B cell (primary cell): ENCODE results near the gene RBM20. TPM values are rescaled to one million over a fixed set of nuclear protein-coding genes. Genes with fewer than 3 reads are reported as not detected.

ENCODE experiments used
- ATAC-seq: fragments of 200-7000 bp; cut with Tn5 transposase; one replicate; pipeline ENCODE4 v1.10.0; 2021; ENCODE audit warnings: low read depth, mild to moderate bottlenecking, moderate number of reproducible peaks, moderate library complexity
- CTCF ChIA-PET: fragments of 350-600 bp; sonication (Branson Sonifier 250); formaldehyde crosslinking; loops from one replicate; lab custom pipeline; 2021; ENCODE audit warnings: antibody characterized with exemption, inconsistent platforms; lab: Charles Lee
- POLR2A ChIA-PET: fragments of 350-600 bp; sonication (Branson Sonifier 250); formaldehyde crosslinking; loops from one replicate; lab custom pipeline; 2021; ENCODE audit warnings: antibody characterized with exemption; lab: Charles Lee
- DNase-seq: peaks from one replicate; pipeline ENCODE4 v3.0.0; 2013
- H2AFZ ChIP-seq: 2 replicates; pipeline ENCODE4 v1.6.1; 2012; ENCODE audit warnings: mild to moderate bottlenecking, low read depth, low read length; ENCODE audit not compliant: insufficient read depth, poor library complexity, severe bottlenecking
- H3K27ac ChIP-seq, 2 donors: 1 replicate in 1 of 2; 2 replicates in 1 of 2; pipeline ENCODE4 v1.5.1; 2012 to 2013; ENCODE audit warnings: low read length in 2 of 2, mild to moderate bottlenecking in 2 of 2, moderate library complexity in 1 of 2
- H3K27me3 ChIP-seq, 4 experiments: fragments of 200-600 bp in 1 of 4; sonication (generic) in 1 of 4; replicated peaks in 1 of 4; 1 replicate in 2 of 4; 2 replicates in 2 of 4; pipeline versions ENCODE4 v1.6.1 to v1.7.0; 2013 to 2016; ENCODE audit warnings: low read length in 3 of 4, mild to moderate bottlenecking in 2 of 4, mixed read lengths in 1 of 4, moderate library complexity in 1 of 4; ENCODE audit not compliant: insufficient read depth in 4 of 4, control insufficient read depth in 3 of 4; ENCODE audit errors: control extremely low read depth in 1 of 4
- H3K36me3 ChIP-seq, 2 experiments: replicated peaks in 1 of 2; 1 replicate in 1 of 2; 2 replicates in 1 of 2; pipeline versions ENCODE4 v1.6.1 to v1.7.1; 2013; ENCODE audit warnings: low read length in 1 of 2; ENCODE audit not compliant: insufficient read depth in 2 of 2, control insufficient read depth in 1 of 2; ENCODE audit errors: control extremely low read depth in 1 of 2, extremely low read depth in 1 of 2
- H3K4me1 ChIP-seq, 2 donors: fragments of 200-600 bp in 1 of 2; sonication (generic) in 1 of 2; 1 replicate in 1 of 2; 2 replicates in 1 of 2; pipeline versions ENCODE4 v1.5.1 to v1.6.1; 2013 to 2017; ENCODE audit warnings: low read length in 2 of 2; ENCODE audit not compliant: control insufficient read depth in 2 of 2, insufficient read depth in 2 of 2
- H3K4me2 ChIP-seq: replicated peaks from 2 replicates; pipeline ENCODE3; 2012; ENCODE audit warnings: mild to moderate bottlenecking, low read depth, low read length; ENCODE audit not compliant: poor library complexity, severe bottlenecking
- H3K4me3 ChIP-seq, 5 experiments: fragments of 200-600 bp in 1 of 5; sonication (generic) in 1 of 5; 1 replicate in 3 of 5; 2 replicates in 2 of 5; pipeline versions ENCODE4 v1.5.1 to v1.7.0; 2011 to 2016; ENCODE audit warnings: low read length in 4 of 5, mild to moderate bottlenecking in 4 of 5, low read depth in 2 of 5, control low read depth in 1 of 5, moderate library complexity in 1 of 5; ENCODE audit not compliant: insufficient read depth in 1 of 5; ENCODE audit errors: control extremely low read depth in 1 of 5, extremely low read depth in 1 of 5
- H3K79me2 ChIP-seq: fragments of 200-600 bp; sonication (generic); one replicate; pipeline ENCODE4 v1.6.0; 2016; ENCODE audit warnings: low read length; ENCODE audit not compliant: control insufficient read depth, insufficient read depth
- H3K9ac ChIP-seq: fragments of 200-600 bp; sonication (generic); 2 replicates; pipeline ENCODE4 v1.6.1; 2017; ENCODE audit warnings: mild to moderate bottlenecking, low read length, moderate library complexity
- H3K9me3 ChIP-seq, 3 donors: one replicate each; pipeline versions ENCODE4 v1.6.1 to v1.7.1; 2013; ENCODE audit warnings: low read length in 2 of 3; ENCODE audit not compliant: control insufficient read depth in 2 of 3, insufficient read depth in 1 of 3; ENCODE audit errors: control extremely low read depth in 1 of 3
- H4K20me1 ChIP-seq: 2 replicates; pipeline ENCODE4 v1.6.0; 2012; ENCODE audit warnings: mild to moderate bottlenecking, low read length; ENCODE audit not compliant: insufficient read depth, control insufficient read depth, poor library complexity, severe bottlenecking
- H3K27ac Mint-ChIP-seq: one replicate; pipeline ENCODE4 v1.8.0; 2021; ENCODE audit warnings: mixed read lengths
- H3K27me3 Mint-ChIP-seq: one replicate; pipeline ENCODE4 v1.8.0; 2021; ENCODE audit warnings: mixed read lengths
- H3K4me1 Mint-ChIP-seq: one replicate; pipeline ENCODE4 v1.8.0; 2021; ENCODE audit warnings: mixed read lengths
- H3K4me3 Mint-ChIP-seq: one replicate; pipeline ENCODE4 v1.8.0; 2021; ENCODE audit warnings: mixed read lengths
- H3K9me3 Mint-ChIP-seq: one replicate; pipeline ENCODE4 v1.8.0; 2022; ENCODE audit warnings: mixed read lengths; ENCODE audit not compliant: insufficient read depth
- CTCF ChIP-seq: fragments of 200-600 bp; IDR thresholded peaks from one replicate; pipeline ENCODE4 v1.8.0; 2022; ENCODE audit warnings: antibody characterized with exemption, mild to moderate bottlenecking
- EZH2 ChIP-seq: IDR thresholded peaks from 2 replicates; pipeline ENCODE4 v1.6.1; 2012; ENCODE audit warnings: borderline replicate concordance, low read depth, mild to moderate bottlenecking, moderate library complexity, low read length; ENCODE audit not compliant: insufficient read depth, poor library complexity, severe bottlenecking
- WGBS: methylation state at CpG from one replicate; pipeline ENCODE4 v1.1.5; 2013; ENCODE audit warnings: missing lambda C conversion rate; ENCODE audit not compliant: insufficient coverage; 5-methylcytosine and 5-hydroxymethylcytosine counted together
- intact Hi-C: fragments of 100-400 bp; cut with micrococcal nuclease; formaldehyde crosslinking; loops from one replicate; pipeline ENCODE4 v1.10.0; 2022
- polyA plus RNA-seq: library from polyadenylated mRNA; depleted of rRNA; stranded (reverse); fragments of >200 nt; gene quantifications from 2 replicates; pipeline ENCODE4 v1.2.3, GENCODE V29; 2012
- total RNA-seq, 2 donors: library from RNA; stranded (reverse); fragments of 120-200 nt in 1 of 2; gene quantifications; 1 replicate in 1 of 2; 2 replicates in 1 of 2; pipeline versions ENCODE4 v1.2.3 to v1.2.4, GENCODE V29; 2013 to 2022

Gene RBM20
- total and polyA plus RNA-seq, 2 donors (not counting 1 experiment from before 2014, with no cell fraction given): not detected

DNA sequence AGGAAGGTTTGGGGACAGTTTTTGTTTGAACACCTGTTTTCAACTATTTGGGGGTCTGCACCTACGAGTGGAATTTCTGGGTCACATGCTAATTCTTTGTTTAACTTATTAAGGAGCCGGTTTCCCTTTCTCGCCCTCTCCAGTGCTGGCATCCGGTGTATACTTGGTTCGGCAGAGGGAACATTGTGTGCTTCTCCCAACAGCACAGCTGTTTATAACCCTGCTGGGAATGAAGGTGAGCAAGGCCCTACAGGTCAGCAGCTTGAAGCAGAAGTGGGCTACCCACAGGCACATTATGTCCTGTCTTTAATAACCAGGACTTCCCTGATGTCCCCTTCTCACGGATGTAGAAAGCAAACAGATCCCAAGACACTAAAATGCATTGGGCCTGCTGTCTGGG, 140.1 kb downstream of the RBM20 start:
- H3K9me3 ChIP-seq: no peaks in the 10 kb centered on the region
- ChIA-PET POLR2A (no interaction called here), CTCF (interaction anchor here (0.9 kb wide), 1 partner anchor 89 kb away, joined by 3 read pairs; no protein-coding TSS in a partner anchor)
- no peak overlapping the region for H2AFZ ChIP-seq
- no peak overlapping the region for H3K4me2 ChIP-seq
- no peak overlapping the region for H3K27ac ChIP-seq
- peaks cover 0 to 3% (median 0%) of the 10 kb centered on the region in 4 experiments for H3K27me3 ChIP-seq
- ATAC-seq: no peak
- no peak for DNase-seq
- no peak overlapping the region for H3K4me3 ChIP-seq
- H4K20me1 ChIP-seq: no peaks in the 10 kb centered on the region
- Mint-ChIP-seq H3K4me3 (no peak overlapping the region), H3K27ac (no peak overlapping the region), H3K9me3 (no peaks in the 10 kb centered on the region), H3K27me3 (peaks cover 9% of the 10 kb centered on the region), H3K4me1 (no peaks in the 10 kb centered on the region)
- no peaks in the 10 kb centered on the region for H3K79me2 ChIP-seq
- no peaks in the 10 kb centered on the region for H3K36me3 ChIP-seq
- intact Hi-C loops: no loop called here
- WGBS: 91% methylated on average over 5 of the region's 6 CpGs
- no peaks in the 10 kb centered on the region for H3K4me1 ChIP-seq
- TF ChIP-seq CTCF (no peak), EZH2 (no peak)
- H3K9ac ChIP-seq: no peak overlapping the region

GRCh38 chr10:110786172-110786571, 142.0 kb downstream of the RBM20 start:
- Histone ChIP-seq H3K9me3 (no peaks in the 10 kb centered on the region), H3K27me3 (no peaks in the 10 kb centered on the region), H3K27ac (no peak overlapping the region), H3K4me2 (no peak overlapping the region), H3K79me2 (no peaks in the 10 kb centered on the region), H3K9ac (no peak overlapping the region), H3K4me1 (no peaks in the 10 kb centered on the region), H2AFZ (no peak overlapping the region), H4K20me1 (no peaks in the 10 kb centered on the region), H3K36me3 (no peaks in the 10 kb centered on the region), H3K4me3 (no peak overlapping the region)
- H3K27me3 Mint-ChIP-seq: no peaks in the 10 kb centered on the region
- intact Hi-C loops: no loop called here
- 85% methylated on average over 8 of the region's 8 CpGs for WGBS
- DNase-seq (no peak), ATAC-seq (no peak)
- no peak overlapping the region for H3K27ac Mint-ChIP-seq
- no peak for TF ChIP-seq CTCF
- no peak for TF ChIP-seq EZH2
- no peaks in the 10 kb centered on the region for H3K9me3 Mint-ChIP-seq
- H3K4me3 Mint-ChIP-seq: no peak overlapping the region
- ChIA-PET POLR2A (no interaction called here), CTCF (no interaction called here)
- H3K4me1 Mint-ChIP-seq: no peaks in the 10 kb centered on the region
